Measurements from ENCODE around the gene CCDC192.
"Not testable (repeated sequence)": the region's sequence is repeated elsewhere in the genome, so short reads cannot be mapped to it uniquely, and the experiment has no call there.

Gene CCDC192

DNA sequence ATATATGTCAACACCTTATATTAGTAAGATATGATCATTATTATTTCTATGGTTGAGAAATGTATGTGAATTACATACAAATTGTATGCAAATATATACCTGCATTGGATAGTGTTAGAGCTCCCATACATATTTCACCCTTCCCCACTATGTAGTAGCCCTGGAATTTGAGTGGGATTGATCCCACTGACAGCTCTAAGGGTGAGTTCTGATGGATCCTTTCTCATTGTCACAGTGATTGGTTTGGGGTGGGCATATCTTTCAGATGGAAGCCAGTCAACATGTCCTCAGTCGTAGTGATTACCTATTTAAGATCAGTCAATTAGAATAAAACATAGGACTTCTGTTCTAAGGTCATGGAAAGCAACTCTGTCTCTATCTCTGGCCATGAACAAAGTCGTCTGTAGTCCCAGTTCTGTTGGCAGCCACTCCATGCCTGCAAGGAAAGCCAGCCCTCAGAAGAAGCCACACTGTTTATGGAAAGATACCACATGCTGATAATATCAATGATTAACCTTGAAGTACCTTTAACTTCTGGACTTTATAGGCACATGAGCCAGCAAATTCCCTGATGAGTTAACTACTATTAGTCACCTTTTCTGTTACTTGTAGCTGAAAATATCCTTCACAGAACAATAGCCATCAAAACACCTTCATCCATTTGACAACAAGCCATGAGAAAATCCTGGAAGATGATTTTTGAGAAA, 5.1 kb upstream of the CCDC192 start:
- no peak for DNase-seq (ENCODE audit: low read depth in 1 of 2, low spot score in 1 of 2)

DNA sequence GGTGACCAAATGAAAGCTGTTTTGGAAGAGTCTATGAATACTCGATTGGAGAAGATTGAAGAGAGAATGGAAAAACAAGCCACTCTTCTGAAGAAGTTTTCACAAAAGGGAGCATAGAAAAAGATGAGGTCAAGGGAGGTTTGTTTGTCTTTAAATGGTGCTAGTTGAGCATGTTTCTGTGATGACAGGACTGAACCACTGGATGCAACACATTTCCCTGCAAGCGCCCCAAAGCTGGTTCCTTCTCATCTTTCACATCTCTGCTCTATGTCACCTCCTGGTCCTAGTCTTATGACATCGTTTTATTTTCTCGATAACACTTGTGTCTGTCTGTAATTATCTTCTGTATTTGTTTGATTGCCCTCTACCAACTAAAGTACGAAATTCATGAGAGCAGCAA, 3.8 kb upstream of the CCDC192 start:
- DNase-seq (ENCODE audit: low read depth in 1 of 2, low spot score in 1 of 2): no peak

DNA sequence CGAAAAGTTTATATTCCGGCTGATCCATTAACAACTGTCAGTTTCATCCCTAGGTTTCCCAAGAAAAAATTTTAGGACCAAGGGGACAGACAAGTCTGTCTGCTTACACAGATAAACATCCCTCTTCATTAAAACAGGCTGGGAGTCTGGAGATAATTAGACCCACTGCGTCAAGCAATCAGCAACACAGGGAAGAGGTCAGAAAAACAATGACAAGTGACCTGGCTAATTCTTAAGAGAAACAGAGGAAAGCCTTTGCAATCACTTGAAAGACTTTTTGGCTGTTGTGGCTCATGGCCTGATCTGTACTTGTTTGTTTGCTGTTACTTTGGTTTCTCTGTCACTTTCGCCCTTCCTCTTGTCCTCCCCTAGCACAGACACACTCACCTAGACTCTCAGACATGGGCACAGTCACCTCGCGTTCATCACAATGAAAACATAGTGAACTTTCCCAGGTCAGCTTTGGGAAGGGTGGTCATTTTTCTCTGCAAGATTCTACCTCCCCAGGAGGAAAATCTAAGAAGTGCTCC, 2.9 kb upstream of the CCDC192 start:
- DNase-seq (ENCODE audit: low read depth in 1 of 2, low spot score in 1 of 2): no peak

DNA sequence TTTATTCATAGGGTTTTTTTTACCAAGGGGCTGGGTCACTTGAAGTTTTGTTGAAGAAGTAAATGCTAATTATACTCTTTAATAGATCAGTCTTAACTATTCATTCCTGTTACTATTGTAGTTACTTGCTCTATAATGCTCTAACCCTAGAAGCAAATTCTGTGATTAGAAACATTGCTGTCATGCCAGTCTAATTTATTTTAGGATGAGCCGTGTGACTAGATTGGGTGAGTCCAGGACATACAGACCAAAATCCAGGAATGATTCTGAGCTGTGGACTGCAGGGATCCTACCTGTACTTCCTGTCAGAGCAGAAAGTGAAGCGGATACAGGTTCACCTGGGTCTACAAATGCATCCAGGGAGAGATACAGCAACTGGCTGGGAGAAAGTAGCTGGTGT, 757 bp upstream of the CCDC192 start:
- DNase-seq (ENCODE audit: low read depth in 1 of 2, low spot score in 1 of 2): no peak

DNA sequence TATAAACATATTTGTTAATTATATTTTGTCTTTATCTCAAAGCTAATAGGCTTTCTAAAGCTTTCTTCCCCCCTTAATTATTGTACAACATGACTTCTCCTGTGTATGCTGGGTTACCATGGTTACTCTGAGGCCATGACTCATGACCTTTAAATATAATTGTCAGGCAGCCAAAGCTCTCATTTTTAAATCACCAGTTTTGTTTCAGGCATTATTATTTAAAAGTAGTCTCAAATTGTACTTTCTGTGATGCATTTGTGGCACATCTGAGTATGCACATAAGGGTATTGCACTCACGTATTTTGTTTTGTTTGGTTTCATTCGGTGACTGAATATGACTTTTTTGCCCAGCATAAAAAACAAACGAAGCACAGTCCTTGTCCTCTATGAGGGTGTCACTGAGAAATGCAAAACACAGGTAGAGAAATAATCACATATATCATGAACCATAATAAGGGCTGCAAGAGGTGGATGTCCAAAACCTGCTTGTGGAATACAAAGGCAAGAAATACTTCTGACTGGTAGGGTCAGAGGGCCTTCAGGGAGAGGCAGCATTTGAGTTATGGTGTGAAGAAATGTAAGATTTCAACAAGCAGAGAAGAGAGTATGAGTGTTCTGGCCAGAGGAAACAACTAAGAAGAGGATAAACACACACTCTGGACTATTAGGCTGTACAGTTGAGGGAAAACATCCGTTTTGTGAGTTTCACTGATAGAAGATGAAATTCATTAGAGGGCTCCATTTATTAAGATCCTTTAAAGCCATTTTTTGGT, 2.1 kb downstream of the CCDC192 start:
- no peak for DNase-seq (ENCODE audit: low read depth in 1 of 2, low spot score in 1 of 2)

DNA sequence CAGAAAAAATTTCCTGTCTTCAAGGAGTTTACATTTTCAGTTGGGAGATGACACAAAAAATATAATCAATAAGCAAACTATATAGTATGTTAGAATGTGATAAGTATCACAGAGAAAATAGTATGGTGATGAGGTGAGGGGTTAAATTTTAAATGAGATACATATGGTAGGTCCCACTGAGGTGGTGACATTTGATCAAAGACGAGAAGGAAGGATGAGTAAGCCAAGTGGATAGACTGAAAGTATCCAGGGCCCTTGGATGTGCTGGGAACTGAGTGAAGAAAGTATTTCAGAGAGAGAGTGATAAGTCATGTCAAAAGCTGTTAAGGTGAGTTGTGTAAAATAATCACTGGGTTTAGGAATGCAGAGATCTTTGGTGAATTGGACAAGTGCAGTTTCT, 3.5 kb downstream of the CCDC192 start:
- DNase-seq (ENCODE audit: low read depth in 1 of 2, low spot score in 1 of 2): no peak

DNA sequence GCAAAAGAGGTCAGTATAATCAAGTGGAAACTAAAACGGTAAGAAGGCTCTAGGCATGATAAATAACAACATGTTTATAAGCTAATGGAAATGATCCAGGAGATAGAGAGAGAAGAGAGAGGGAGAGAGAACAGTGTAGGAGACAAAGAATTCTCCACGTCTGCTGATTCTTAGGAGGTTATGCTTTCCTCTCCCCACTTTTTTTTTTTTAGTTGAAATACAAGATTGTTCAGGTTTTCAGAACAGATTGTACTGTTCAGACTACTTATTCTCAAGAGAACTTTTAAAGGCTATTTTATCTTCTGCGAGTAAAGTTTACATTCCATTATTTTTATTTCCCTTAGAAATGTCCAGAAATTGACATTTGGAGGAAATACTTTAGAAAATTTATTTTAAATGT, 4.0 kb downstream of the CCDC192 start:
- no peak for DNase-seq (ENCODE audit: low read depth in 1 of 2, low spot score in 1 of 2)

DNA sequence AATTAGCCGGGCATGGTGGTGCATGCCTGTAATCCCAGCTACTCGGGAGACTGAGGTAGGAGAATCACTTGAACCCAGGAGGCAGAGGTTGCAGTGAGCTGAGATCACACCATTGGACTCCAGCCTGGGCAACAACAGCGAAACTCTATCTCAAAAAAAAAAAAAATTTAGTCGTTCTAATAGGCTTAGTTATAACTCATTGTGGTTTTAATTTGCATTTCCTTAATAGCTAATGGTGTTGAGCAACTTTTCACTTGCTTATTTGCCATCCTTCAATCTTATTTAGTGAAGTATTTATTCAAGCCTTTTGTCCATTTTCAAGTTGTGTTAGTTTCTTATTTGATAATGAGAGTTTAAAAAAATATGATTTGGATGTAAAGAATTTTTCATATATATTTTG, 9.9 kb downstream of the CCDC192 start:
- not testable (repeated sequence) for DNase-seq (ENCODE audit: low read depth in 1 of 2, low spot score in 1 of 2)

DNA sequence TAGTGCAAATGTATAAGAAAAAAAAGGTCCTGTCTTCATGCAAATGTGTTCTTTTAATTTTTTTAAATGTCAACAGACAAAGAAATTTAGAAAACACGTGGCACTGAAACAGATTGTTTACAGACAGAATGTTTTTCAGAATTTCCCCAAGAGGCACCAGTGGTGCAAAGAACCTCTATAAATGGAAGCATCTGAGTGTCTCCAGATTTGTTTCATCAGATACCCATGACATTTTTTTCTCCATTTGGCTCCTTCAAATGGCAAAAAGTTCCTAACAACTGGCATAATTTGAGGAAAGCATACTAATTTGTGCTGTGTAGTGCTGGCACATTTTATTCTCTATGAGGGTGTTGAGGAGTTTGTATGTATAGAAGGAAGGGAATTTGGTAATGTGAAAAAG, 15.0 kb downstream of the CCDC192 start:
- DNase-seq (ENCODE audit: low read depth in 1 of 2, low spot score in 1 of 2): no peak

DNA sequence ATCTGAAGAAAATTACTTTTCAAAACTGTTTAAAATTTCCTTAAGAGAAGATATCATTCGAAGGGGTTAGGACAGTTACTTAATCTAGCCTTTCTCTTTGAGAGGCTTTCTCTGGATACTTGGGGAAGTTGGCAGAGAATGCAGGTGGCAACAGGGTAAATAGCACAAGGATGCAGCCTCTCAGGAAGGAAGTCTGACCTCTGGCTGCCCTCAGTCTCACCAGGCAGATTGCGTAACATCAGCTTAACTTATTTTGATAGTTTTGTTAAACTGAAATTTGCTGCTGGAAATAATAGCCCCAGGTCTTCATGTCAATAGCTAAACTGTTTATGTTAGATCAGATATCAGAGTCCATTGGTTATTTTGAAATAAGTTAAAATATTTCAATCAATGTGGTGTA, 20.4 kb downstream of the CCDC192 start:
- no peak for DNase-seq (ENCODE audit: low read depth in 1 of 2, low spot score in 1 of 2)

DNA sequence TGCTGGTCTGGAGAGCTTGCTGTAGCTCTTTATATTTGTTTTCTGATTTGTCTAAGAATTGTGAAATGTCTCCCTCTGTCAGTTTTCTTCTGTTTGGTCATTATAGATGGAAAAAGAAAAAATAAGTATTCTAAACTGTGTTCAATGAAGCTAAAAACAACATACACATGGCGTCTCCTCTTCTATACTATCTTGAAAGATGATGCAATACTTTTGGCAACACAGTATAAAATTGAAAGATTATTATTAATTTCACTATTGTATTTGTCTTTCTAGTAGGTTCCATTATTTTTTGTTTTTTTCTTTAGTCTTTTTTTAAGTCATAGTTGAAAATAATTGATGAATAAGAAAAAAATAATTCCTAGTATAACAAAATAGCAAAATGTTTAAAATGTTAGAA, 22.5 kb downstream of the CCDC192 start:
- DNase-seq (ENCODE audit: low read depth in 1 of 2, low spot score in 1 of 2): no peak

DNA sequence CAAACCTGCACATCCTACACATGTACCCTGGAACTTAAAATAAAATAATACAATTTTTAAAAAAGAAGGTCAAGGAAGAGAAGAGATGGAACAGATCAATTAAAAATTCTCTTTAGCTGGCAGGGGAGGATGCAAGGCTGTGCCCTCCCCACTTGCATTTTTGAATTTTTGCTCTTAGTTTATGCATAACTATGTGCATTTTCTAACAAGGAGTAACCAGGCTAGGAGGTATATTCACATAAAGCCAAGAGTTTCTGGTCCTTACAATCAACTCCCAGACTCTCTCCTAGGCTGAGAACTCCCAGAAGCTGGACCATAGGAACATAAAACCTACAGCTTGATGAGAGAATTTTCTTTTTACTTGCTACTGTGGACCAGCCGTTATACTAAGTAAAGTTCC, 29.8 kb downstream of the CCDC192 start:
- DNase-seq (ENCODE audit: low read depth in 1 of 2, low spot score in 1 of 2): no peak

DNA sequence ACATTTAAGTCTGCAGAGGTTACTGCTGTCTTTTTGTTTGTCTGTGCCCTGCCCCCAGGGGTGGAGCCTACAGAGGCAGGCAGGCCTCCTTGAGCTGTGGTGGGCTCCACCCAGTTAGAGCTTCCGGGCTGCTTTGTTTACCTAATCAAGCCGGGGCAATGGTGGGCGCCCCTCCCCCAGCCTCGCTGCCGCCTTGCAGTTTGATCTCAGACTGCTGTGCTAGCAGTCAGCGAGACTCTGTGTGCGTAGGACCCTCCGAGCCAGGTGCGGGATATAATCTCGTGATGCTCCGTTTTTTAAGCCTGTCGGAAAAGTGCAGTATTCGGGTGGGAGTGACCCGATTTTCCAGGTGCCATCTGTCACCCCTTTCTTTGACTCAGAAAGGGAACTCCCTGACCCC, 36.2 kb downstream of the CCDC192 start:
- DNase-seq (ENCODE audit: low read depth in 1 of 2, low spot score in 1 of 2): not testable (repeated sequence)

DNA sequence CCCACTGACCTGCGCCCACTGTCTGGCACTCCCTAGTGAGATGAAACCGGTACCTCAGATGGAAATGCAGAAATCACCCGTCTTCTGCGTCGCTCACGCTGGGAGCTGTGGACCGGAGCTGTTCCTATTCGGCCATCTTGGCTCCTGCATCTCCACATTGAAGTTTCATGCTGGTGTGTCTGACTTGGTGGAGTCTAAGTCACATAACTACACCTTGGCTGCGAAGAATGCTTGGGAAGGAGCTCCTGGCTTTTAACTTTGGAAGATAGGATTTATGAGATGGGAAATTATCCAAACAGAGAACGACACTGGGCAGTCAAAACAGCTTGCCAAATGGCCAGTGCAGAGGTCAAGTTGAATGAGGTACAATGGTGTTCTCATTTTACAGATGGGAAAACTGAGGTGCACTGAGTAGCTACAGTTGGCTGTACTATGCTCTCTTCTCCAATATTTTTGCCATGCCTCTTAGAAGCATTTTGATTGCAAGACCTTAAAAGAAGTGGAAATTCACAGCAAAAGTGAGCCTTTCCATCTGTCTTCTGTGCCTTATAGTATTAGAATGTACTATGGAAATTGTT, 36.7 kb downstream of the CCDC192 start:
- no peak for DNase-seq (ENCODE audit: low read depth in 1 of 2, low spot score in 1 of 2)

DNA sequence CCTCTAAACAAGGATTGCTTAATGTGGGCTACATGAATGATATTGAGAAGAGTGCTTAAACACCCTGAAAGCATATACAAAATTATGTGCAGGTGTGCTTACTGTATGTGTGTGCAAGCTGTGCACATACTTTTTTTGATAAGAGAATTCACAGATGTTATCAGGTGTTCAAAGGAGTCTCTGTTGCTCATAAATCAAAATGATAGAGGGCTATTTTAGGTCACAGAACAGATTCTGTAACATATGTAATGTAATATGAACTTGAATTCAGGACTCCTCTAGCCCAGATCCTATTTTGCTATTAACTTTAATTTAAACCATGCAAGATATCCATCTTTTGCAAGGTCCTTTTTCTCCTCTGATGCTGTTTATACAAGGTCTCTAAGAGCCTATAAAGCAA, 38.2 kb downstream of the CCDC192 start:
- no peak for DNase-seq (ENCODE audit: low read depth in 1 of 2, low spot score in 1 of 2)

DNA sequence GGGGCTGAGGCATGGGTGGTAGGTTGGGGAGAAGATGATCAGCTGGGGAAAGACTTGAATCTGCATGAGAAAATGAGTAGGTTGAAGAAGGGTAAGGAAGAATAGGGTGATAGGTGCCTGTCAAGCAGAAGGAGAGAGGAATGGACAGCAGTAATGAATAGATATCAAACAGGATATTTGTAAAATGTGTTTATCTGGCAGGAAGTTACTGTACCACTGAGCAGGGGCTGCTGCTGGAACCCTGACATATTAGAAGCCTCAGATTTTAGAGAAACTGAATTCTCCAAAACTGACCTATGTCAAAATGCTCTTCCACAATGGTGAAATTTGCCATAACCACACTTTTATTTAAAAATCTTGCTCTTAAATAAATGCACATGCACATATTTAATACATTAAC, 41.0 kb downstream of the CCDC192 start:
- no peak for DNase-seq (ENCODE audit: low read depth in 1 of 2, low spot score in 1 of 2)

DNA sequence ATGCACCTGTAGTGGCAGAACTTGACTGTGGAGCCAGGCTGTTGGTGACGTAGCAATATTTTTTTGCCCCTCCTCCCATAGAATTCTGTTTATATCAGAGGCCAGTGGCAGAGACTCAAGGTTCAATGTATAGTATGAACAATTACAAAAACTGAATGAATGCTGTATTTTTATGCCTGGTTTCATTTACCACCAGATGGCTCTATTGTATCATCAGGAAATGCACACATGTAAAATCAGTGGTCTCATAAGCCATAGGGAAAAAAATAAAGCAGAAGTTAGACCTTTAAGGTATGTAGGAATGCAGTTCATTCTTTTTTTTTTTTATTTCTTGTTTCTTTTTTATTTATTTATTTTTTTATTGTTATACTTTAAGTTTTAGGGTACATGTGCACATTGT, 43.6 kb downstream of the CCDC192 start:
- no peak for DNase-seq (ENCODE audit: low read depth in 1 of 2, low spot score in 1 of 2)

DNA sequence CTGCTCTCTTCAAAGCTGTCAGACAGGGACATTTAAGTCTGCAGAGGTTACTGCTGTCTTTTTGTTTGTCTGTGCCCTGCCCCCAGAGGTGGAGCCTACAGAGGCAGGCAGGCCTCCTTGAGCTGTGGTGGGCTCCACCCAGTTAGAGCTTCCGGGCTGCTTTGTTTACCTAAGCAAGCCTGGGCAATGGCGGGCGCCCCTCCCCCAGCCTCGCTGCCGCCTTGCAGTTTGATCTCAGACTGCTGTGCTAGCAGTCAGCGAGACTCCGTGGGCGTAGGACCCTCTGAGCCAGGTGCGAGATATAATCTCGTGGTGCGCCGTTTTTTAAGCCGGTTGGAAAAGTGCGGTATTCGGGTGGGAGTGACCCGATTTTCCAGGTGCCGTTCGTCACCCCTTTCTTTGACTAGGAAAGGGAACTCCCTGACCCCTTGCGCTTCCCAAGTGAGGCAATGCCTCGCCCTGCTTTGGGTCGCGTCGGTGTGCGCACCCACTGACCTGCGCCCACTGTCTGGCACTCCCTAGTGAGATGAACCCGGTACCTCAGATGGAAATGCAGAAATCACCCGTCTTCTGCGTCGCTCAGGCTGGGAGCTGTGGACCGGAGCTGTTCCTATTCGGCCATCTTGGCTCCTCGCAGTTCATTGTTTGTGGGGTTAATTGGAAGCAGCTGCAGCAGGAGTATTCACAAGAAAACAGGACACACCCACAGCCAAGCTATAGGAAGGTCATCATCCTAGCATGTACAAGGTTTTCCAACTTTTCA, 49.5 kb downstream of the CCDC192 start:
- DNase-seq (ENCODE audit: low read depth in 1 of 2, low spot score in 1 of 2): not testable (repeated sequence)

DNA sequence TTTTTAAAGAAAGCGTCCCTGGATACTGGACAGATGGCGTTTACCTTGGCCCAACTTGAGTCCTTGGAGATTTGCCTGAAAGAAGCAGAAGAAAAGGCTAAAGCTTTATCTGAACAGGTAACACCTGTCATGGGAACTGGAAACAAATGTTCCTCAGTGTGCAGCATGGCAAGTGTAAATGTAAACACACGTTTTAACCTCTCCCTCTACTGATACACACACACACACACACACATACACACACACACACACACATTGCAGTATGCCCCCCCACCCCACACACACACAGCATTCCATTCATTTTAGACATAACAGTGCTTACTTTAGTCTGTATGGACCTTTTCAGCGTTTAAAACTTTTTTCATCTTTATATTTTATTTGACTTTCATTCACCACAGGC, 51.1 kb downstream of the CCDC192 start:
- no peak for DNase-seq (ENCODE audit: low read depth in 1 of 2, low spot score in 1 of 2)

DNA sequence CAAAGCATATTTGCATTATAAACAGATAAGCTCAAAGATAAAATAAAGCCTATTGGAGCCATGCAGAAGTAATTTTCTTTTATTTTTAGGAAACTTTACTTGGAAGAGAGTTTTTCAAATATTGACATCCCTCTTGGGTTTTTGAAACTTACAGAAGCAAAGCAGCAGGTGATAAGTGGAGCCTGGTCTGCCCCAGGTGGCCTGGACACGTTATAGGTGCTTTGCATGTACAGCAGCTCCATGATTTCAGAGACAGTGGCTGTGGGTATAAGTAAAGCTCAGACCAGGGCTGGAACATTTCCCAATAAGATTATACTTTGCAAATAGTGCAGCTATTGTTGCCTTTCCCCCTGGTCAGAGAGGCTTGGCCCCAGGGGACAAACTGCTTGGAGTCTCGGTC, 51.5 kb downstream of the CCDC192 start:
- no peak for DNase-seq (ENCODE audit: low read depth in 1 of 2, low spot score in 1 of 2)

DNA sequence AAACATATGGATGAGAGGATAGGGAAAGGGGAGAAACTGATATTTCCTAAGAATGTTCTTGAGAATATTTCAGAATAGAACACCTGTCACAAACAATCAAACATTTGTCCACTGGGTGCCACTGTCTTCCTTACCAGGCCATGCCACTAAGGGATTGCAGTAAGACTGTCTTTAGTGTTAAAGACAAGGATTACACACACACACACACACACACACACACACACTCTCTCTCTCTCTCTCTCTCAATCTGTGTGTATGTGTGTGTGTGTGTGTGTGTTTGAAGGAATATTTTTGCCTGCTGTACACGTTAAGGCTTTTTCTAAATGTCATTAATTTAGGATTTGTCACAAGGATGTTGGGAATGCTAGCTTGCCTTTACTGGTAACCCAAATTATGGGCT, 54.4 kb downstream of the CCDC192 start:
- DNase-seq (ENCODE audit: low read depth in 1 of 2, low spot score in 1 of 2): no peak
